Measurements from ENCODE around the gene ANKRD63. TPM values are rescaled to one million over a fixed set of nuclear protein-coding genes. Genes with fewer than 3 reads are reported as not detected.

The ANKRD63 gene
- total and polyA plus RNA-seq, 12 donors = not detected

DNA sequence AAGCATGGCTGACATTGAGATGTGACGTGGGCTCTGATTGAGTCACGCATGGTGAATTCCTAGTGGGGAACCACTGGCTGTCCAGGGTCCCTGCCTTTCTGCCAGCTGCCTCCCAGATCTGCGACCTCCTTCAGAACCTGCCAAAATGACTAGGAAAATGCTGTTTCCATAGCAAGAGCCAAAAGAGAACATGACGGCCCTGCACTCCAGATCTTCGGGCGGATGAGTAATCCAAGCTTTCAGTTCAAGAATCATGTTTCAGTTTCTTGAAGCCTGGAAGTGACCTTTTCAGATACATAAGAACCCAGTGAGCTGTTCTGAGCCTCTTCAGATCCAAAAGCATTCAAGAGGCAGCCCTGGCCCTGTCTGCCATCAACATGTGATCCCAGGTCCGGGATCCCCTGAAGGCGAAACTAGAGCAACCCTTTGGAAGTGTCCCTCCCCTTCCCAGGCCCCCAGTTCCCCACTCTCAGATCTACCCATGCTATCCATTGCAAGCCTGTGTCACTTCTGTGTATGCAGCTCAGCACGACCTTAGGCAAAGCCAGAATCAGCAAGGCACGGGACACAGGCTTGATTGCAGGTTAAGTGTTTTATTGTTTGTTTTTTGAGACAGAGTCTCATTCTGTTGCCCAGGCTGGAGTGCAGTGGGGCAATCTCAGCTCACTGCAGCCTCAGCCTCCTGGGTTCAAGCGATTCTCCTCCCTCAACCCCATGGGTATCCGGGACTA is 19.7 kb downstream of the ANKRD63 start:
- Histone ChIP-seq H3K9me3 (replicated peaks in 1 of 3) (no peaks in the 10 kb centered on the region), H3K4me3 (no peak overlapping the region), H3K27me3 (no peaks in the 10 kb centered on the region), H3K4me1 (replicated peaks in 1 of 2) (peaks cover 36 to 46% of the 10 kb centered on the region in 2 donors), H3K27ac (peak overlapping the region in 4 of 5 donors; percentile 74 to 98 (median 90)), H3K36me3 (replicated peaks in 1 of 2) (peaks cover 0 to 4% of the 10 kb centered on the region in 2 donors)
- DNase-seq = peak in 5 of 7 donors; percentile 49 to 90 (median 64)
- TF ChIP-seq, protein P1, sequence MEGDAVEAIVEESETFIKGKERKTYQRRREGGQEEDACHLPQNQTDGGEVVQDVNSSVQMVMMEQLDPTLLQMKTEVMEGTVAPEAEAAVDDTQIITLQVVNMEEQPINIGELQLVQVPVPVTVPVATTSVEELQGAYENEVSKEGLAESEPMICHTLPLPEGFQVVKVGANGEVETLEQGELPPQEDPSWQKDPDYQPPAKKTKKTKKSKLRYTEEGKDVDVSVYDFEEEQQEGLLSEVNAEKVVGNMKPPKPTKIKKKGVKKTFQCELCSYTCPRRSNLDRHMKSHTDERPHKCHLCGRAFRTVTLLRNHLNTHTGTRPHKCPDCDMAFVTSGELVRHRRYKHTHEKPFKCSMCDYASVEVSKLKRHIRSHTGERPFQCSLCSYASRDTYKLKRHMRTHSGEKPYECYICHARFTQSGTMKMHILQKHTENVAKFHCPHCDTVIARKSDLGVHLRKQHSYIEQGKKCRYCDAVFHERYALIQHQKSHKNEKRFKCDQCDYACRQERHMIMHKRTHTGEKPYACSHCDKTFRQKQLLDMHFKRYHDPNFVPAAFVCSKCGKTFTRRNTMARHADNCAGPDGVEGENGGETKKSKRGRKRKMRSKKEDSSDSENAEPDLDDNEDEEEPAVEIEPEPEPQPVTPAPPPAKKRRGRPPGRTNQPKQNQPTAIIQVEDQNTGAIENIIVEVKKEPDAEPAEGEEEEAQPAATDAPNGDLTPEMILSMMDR (IDR thresholded peaks at IDR 0.05) = no peak
- TF ChIP-seq POLR2A (IDR thresholded peaks at IDR 0.05) = peak in 1 of 2 donors; percentile 63
- 56 to 70% (median 63%) methylated on average over 11 to 12 of the region's 12 CpGs for WGBS, 4 donors
- intact Hi-C loops (cut with DNase I) = no loop called here

DNA sequence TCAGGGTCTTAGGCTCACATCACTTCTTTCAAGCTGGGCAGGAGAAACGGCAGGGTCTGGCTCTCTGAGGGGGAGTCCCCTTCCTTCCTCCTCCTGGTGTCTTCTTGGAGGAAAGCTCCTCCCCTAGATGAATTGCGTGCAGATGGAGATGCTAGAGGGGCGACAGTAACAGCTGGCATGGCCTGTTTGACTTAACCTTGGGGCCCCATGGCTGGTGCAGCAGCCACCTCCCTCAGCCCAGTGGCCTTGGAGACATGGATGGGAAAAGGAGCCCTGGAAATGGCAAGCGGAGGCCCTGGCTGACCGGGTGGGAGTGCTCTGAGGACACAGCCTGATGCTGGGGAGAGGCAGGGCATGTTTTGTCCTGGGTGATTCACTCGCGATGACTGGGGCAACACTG is 23.8 kb downstream of the ANKRD63 start:
- no peak for TF ChIP-seq POLR2A (IDR thresholded peaks at IDR 0.05)
- TF ChIP-seq, protein P1 (IDR thresholded peaks at IDR 0.05) = no peak
- 48 to 66% (median 54%) methylated on average over 6 to 7 of the region's 7 CpGs for WGBS, 4 donors
- peaks cover 20 to 38% of the 10 kb centered on the region in 2 donors for H3K4me1 ChIP-seq (replicated peaks in 1 of 2)
- H3K27ac ChIP-seq = peak overlapping the region in 3 of 5 donors; percentile 8 to 88 (median 62)
- no peaks in the 10 kb centered on the region for H3K36me3 ChIP-seq (replicated peaks in 1 of 2)
- H3K27me3 ChIP-seq = no peaks in the 10 kb centered on the region
- peak in 1 of 7 donors; percentile 42 for DNase-seq
- H3K4me3 ChIP-seq = no peak overlapping the region
- intact Hi-C loops (cut with DNase I) = no loop called here
- no peaks in the 10 kb centered on the region for H3K9me3 ChIP-seq (replicated peaks in 1 of 3)

DNA sequence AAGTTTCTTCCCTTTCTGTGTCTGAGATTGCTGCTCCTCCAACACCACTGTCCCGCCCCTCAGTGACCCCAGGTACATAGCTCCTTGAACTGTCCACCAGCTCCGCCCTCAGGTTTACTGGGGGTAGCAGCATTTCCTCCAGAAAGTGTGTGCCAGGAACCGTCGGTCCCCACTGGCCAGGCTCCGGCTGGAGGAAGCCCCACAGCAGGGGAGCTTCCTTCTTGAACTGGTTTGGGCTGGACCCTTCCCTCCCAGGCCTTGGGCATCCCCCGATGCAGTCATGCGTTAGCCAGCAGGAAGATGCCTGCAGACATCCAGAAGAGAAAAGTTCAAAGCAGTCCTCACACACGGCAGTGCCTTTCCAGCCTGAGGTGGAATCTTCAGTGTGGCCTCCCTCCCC is 24.3 kb downstream of the ANKRD63 start:
- 66 to 76% (median 72%) methylated on average over 5 to 8 of the region's 8 CpGs for whole genome bisulfite sequencing, 4 donors
- no peaks in the 10 kb centered on the region for H3K9me3 ChIP-seq (replicated peaks in 1 of 3)
- H3K4me1 ChIP-seq (replicated peaks in 1 of 2) = peaks cover 15 to 38% of the 10 kb centered on the region in 2 donors
- peak overlapping the region in 2 of 5 donors; percentile 62 to 88 for H3K27ac ChIP-seq
- TF ChIP-seq, protein P1 (IDR thresholded peaks at IDR 0.05) = no peak
- TF ChIP-seq POLR2A (IDR thresholded peaks at IDR 0.05) = no peak
- H3K27me3 ChIP-seq = no peaks in the 10 kb centered on the region
- intact Hi-C loops (cut with DNase I) = no loop called here
- no peak for DNase-seq
- H3K36me3 ChIP-seq (replicated peaks in 1 of 2) = no peaks in the 10 kb centered on the region
- H3K4me3 ChIP-seq = no peak overlapping the region

DNA sequence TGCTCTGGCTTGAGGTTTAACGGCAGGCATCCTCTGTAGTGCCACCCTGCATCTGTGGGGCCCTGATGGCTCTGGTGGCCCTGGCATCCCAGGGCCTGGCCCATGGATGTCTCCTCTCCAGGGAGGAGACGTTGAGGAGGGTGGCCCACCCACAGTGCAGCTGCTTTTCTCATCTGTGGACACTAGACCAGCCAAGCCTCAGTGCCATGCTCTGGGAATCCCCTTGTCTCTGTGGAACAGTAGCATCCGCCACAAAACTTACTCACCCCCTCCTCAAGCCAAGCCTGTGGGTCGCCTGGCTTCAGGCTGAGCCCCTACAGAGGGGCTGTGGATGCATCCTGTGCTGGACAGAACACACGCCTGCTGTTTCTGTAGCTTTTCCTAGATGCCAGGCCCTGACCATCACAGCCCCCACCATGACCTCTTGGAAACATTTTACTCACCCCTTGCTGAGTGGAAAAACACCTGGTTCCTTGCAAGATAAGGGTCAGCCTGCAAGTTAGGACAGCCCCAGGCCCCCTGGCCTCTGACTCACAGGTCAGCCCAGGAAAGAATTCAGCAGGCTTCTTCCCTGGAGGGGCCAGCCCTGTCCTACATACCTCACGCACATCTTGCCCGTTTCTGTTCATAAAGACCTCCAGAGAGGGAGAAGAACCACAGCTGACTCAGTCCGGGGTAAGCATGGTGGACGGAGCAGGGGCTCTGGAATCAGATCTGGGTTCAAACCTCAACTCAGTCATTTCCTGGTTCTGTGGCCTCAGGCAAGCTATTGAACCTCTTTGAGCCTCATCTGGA is 25.0 kb downstream of the ANKRD63 start:
- no peak for DNase-seq
- Histone ChIP-seq H3K4me3 (no peak overlapping the region), H3K27me3 (no peaks in the 10 kb centered on the region), H3K27ac (peak overlapping the region in 4 of 5 donors; percentile 74 to 93 (median 85)), H3K4me1 (replicated peaks in 1 of 2) (peaks cover 15 to 37% of the 10 kb centered on the region in 2 donors), H3K9me3 (replicated peaks in 1 of 3) (no peaks in the 10 kb centered on the region), H3K36me3 (replicated peaks in 1 of 2) (no peaks in the 10 kb centered on the region)
- intact Hi-C loops (cut with DNase I) = no loop called here
- WGBS, 4 donors = 80 to 93% (median 83%) methylated on average over 6 to 9 of the region's 9 CpGs
- TF ChIP-seq, protein P1 (IDR thresholded peaks at IDR 0.05) = no peak
- TF ChIP-seq POLR2A (IDR thresholded peaks at IDR 0.05) = no peak
